ENCODE measurements around the gene ZNF768. TPM values are rescaled to one million over a fixed set of nuclear protein-coding genes. Genes with fewer than 3 reads are reported as not detected.

ZNF768 gene
- total RNA-seq: 25.7 TPM

GRCh38 chr16:30526137-30526822 is at the start of gene ZNF768:
Gene ZNF768, minus strand, starts transcription at chr16:30526566. Its CDS starts 153 bp downstream, at chr16:30526413.
- DNase-seq (ENCODE audit: low spot score in 2 of 2) (peak; percentile 87 to 93), FAIRE-seq (no peak)

GRCh38 chr16:30574678-30575077 is 48.3 kb upstream of the ZNF768 start:
- no peak for DNase-seq (ENCODE audit: low spot score in 2 of 2)
- FAIRE-seq: no peak

- no peak for FAIRE-seq
- peak; percentile 94 to 97 for DNase-seq (ENCODE audit: low spot score in 2 of 2)
Measured at GRCh38 chr16:30571445-30572322, 45.3 kb upstream of the ZNF768 start, which contains the start of gene ZNF688. Gene ZNF688, minus strand, starts transcription at chr16:30571714. Its CDS starts 85 bp downstream, at chr16:30571629.

- no peak for FAIRE-seq
Measured at GRCh38 chr16:30570636-30571444, 44.5 kb upstream of the ZNF768 start.

GRCh38 chr16:30569746-30570635 is 43.6 kb upstream of the ZNF768 start:
- no peak for FAIRE-seq
- no peak for DNase-seq (ENCODE audit: low spot score in 2 of 2)

More at GRCh38 chr16:30570636-30571444, 44.5 kb upstream of the ZNF768 start:
- peak; percentile 51 to 67 for DNase-seq (ENCODE audit: low spot score in 2 of 2)

GRCh38 chr16:30569281-30569680 is 42.9 kb upstream of the ZNF768 start:
- no peak for FAIRE-seq

GRCh38 chr16:30567991-30568638 is 41.7 kb upstream of the ZNF768 start:
- no peak for DNase-seq (ENCODE audit: low spot score in 2 of 2)
- FAIRE-seq: no peak

More at GRCh38 chr16:30569281-30569680, 42.9 kb upstream of the ZNF768 start:
- DNase-seq (ENCODE audit: low spot score in 2 of 2): no peak

- no peak for DNase-seq (ENCODE audit: low spot score in 2 of 2)
- FAIRE-seq: no peak
Measured at GRCh38 chr16:30567160-30567990, 41.0 kb upstream of the ZNF768 start.

- DNase-seq (ENCODE audit: low spot score in 2 of 2) (no peak), FAIRE-seq (no peak)
Measured at GRCh38 chr16:30566531-30566930, 40.2 kb upstream of the ZNF768 start.

GRCh38 chr16:30565984-30566383 is 39.6 kb upstream of the ZNF768 start:
- FAIRE-seq: no peak

GRCh38 chr16:30565526-30565925 is 39.2 kb upstream of the ZNF768 start:
- DNase-seq (ENCODE audit: low spot score in 2 of 2) (no peak), FAIRE-seq (no peak)

More at GRCh38 chr16:30565984-30566383, 39.6 kb upstream of the ZNF768 start:
- no peak for DNase-seq (ENCODE audit: low spot score in 2 of 2)

GRCh38 chr16:30562021-30562420 is 35.7 kb upstream of the ZNF768 start:
- DNase-seq (ENCODE audit: low spot score in 2 of 2): no peak
- no peak for FAIRE-seq

- FAIRE-seq (no peak), DNase-seq (ENCODE audit: low spot score in 2 of 2) (no peak)
Measured at GRCh38 chr16:30561089-30561816, 34.9 kb upstream of the ZNF768 start.

- no peak for FAIRE-seq
- DNase-seq (ENCODE audit: low spot score in 2 of 2): no peak
Measured at GRCh38 chr16:30559690-30560089, 33.3 kb upstream of the ZNF768 start.

GRCh38 chr16:30558789-30559377 is 32.5 kb upstream of the ZNF768 start:
- DNase-seq (ENCODE audit: low spot score in 2 of 2) (no peak), FAIRE-seq (no peak)

GRCh38 chr16:30557957-30558788 is 31.8 kb upstream of the ZNF768 start, which contains the start of gene ZNF764:
Gene ZNF764, minus strand, starts transcription at chr16:30558374. Its CDS starts 192 bp downstream, at chr16:30558182.
- FAIRE-seq (peak; percentile 85), DNase-seq (ENCODE audit: low spot score in 2 of 2) (peak; percentile 96 to 97)

Data from frontal cortex (tissue), 4 donors.